ENCODE measurements around the gene NHSL1.

Gene NHSL1

GRCh38 chr6:138421089-138421488 lies 78.2 kb downstream of the NHSL1 start:
- H3K27ac ChIP-seq (ENCODE audit: extremely low read depth, low read depth, low read length): no peak overlapping the region
- no peak overlapping the region for H3K4me3 ChIP-seq (ENCODE audit: low read depth, low read length)
- ChIA-PET CTCF (interaction anchor here (0.6 to 0.9 kb wide), 2 partner anchors 88 to 944 kb away, joined by 3 read pairs; no protein-coding TSS in a partner anchor), POLR2A (no interaction called here)
- no peak for TF ChIP-seq REST (tag by site-specific recombination; IDR thresholded peaks at IDR 0.05)
- TF ChIP-seq ZNF843 (tag by site-specific recombination; IDR thresholded peaks at IDR 0.05): no peak
- no peak for TF ChIP-seq ZNF530 (tag by site-specific recombination; IDR thresholded peaks at IDR 0.05; ENCODE audit: low read depth)
- no peak for TF ChIP-seq ZBTB7A (tag by site-specific recombination; IDR thresholded peaks at IDR 0.05; ENCODE audit: low read depth)
- TF ChIP-seq ZNF518A (tag by site-specific recombination; conservative IDR thresholded peaks at IDR 0.05; ENCODE audit: low read depth): no peak
- TF ChIP-seq ZNF629 (tag by site-specific recombination; IDR thresholded peaks at IDR 0.05): no peak
- no peak for TF ChIP-seq ZNF664 (tag by site-specific recombination; IDR thresholded peaks at IDR 0.05)
- TF ChIP-seq ZNF677 (tag by site-specific recombination; IDR thresholded peaks at IDR 0.05): no peak
- no peak for TF ChIP-seq OVOL3 (tag by site-specific recombination; IDR thresholded peaks at IDR 0.05)
- no peak for TF ChIP-seq ZBTB8A (tag by site-specific recombination; IDR thresholded peaks at IDR 0.05)
- TF ChIP-seq IKZF3 (tag by site-specific recombination; IDR thresholded peaks at IDR 0.05): no peak
- no peak for TF ChIP-seq ZNF335 (tag by site-specific recombination; conservative IDR thresholded peaks at IDR 0.05)
- no peak for TF ChIP-seq ZNF112 (tag by site-specific recombination; IDR thresholded peaks at IDR 0.05)
- no peak for TF ChIP-seq ZNF223 (tag by site-specific recombination; IDR thresholded peaks at IDR 0.05)
- H3K4me1 ChIP-seq (ENCODE audit: control insufficient read depth, insufficient read depth, low read length): no peaks in the 10 kb centered on the region
- H3K9me3 ChIP-seq (ENCODE audit: control insufficient read depth, insufficient read depth, low read depth, low read length): no peaks in the 10 kb centered on the region
- H3K36me3 ChIP-seq (ENCODE audit: control insufficient read depth in 2 of 2, insufficient read depth in 1 of 2, low read length in 2 of 2): peaks cover 0 to 61% of the 10 kb centered on the region in 2 experiments; a peak in 2 of 3 replicates

- no peak overlapping the region for H3K4me3 ChIP-seq (ENCODE audit: low read depth, low read length)
- ChIA-PET CTCF (interaction anchor here (1.0 to 1.5 kb wide), 2 partner anchors 15 to 305 kb away, joined by 3 to 4 read pairs; no protein-coding TSS in a partner anchor), POLR2A (no interaction called here)
- H3K4me1 ChIP-seq (ENCODE audit: control insufficient read depth, insufficient read depth, low read length): no peaks in the 10 kb centered on the region
- no peaks in the 10 kb centered on the region for H3K9me3 ChIP-seq (ENCODE audit: control insufficient read depth, insufficient read depth, low read depth, low read length)
- H3K36me3 ChIP-seq (ENCODE audit: control insufficient read depth in 2 of 2, insufficient read depth in 1 of 2, low read length in 2 of 2): peaks cover 0 to 67% of the 10 kb centered on the region in 2 experiments; a peak in 2 of 3 replicates
- no peak overlapping the region for H3K27ac ChIP-seq (ENCODE audit: extremely low read depth, low read depth, low read length)
- TF ChIP-seq HOXA7 (CRISPR knock-in tag; IDR thresholded peaks at IDR 0.05; ENCODE audit: borderline replicate concordance): no peak
- no peak for TF ChIP-seq ZNF133 (tag by site-specific recombination; IDR thresholded peaks at IDR 0.05)
- no peak for TF ChIP-seq ZBTB48 (tag by site-specific recombination; IDR thresholded peaks at IDR 0.05)
- TF ChIP-seq ZNF121 (tag by site-specific recombination; IDR thresholded peaks at IDR 0.05): no peak
- TF ChIP-seq ZNF654 (tag by site-specific recombination; IDR thresholded peaks at IDR 0.05; ENCODE audit: low read depth): no peak
- TF ChIP-seq ZNF704 (tag by site-specific recombination; IDR thresholded peaks at IDR 0.05): no peak
- TF ChIP-seq ZBTB26 (tag by site-specific recombination; optimal IDR thresholded peaks at IDR 0.05): no peak
- no peak for TF ChIP-seq ZNF211 (tag by site-specific recombination; IDR thresholded peaks at IDR 0.05; ENCODE audit: low read depth)
- TF ChIP-seq REST (tag by site-specific recombination; IDR thresholded peaks at IDR 0.05): no peak
Observed at GRCh38 chr6:138420356-138420755, 78.9 kb downstream of the NHSL1 start.
